Left kidney (tissue), 8 donors: ENCODE measurements around the gene PAPSS2. TPM values are rescaled to one million over a fixed set of nuclear protein-coding genes. Genes with fewer than 3 reads are reported as not detected.
"Not testable (repeated sequence)": the region's sequence is repeated elsewhere in the genome, so short reads cannot be mapped to it uniquely, and the experiment has no call there.

Experiments used
- DNase-seq: peaks from one replicate; pipeline ENCODE4 v3.0.0-alpha.2; 2013
- long read RNA-seq, 8 donors: transcript quantifications; one replicate each; lab custom pipeline, GENCODE V29; 2026
- polyA plus RNA-seq: library from polyadenylated mRNA; unstranded; fragments of 120-200 nt; gene quantifications from one replicate; pipeline ENCODE4 v1.2.1, GENCODE V29; 2013; ENCODE audit not compliant: insufficient read length

PAPSS2 gene
- 37.2 TPM for polyA plus RNA-seq
- long read RNA-seq, donor 1, partial matches to known transcripts = 0 of 2 reads
- long read RNA-seq, donor 1, other reads (novel, unspliced or antisense) = 0 of 2 reads
- long read RNA-seq, donor 2, transcript PAPSS2-201 (12 exons, 3,949 nt) = major isoform, 5 of 5 reads
- long read RNA-seq, donor 2, partial matches to known transcripts = 0 of 5 reads
- long read RNA-seq, donor 2, other reads (novel, unspliced or antisense) = 0 of 5 reads
- long read RNA-seq, donor 3, partial matches to known transcripts = 0 of 1 reads
- long read RNA-seq, donor 3, other reads (novel, unspliced or antisense) = 0 of 1 reads
- long read RNA-seq, donor 4 = 0 reads
- long read RNA-seq, donor 5, transcript PAPSS2-201 (12 exons, 3,949 nt) = major isoform, 6 of 6 reads
- long read RNA-seq, donor 5, partial matches to known transcripts = 0 of 6 reads
- long read RNA-seq, donor 5, other reads (novel, unspliced or antisense) = 0 of 6 reads
- long read RNA-seq, donor 6, transcript PAPSS2-201 (12 exons, 3,949 nt) = major isoform, 7 of 7 reads
- long read RNA-seq, donor 6, partial matches to known transcripts = 0 of 7 reads
- long read RNA-seq, donor 6, other reads (novel, unspliced or antisense) = 0 of 7 reads
- long read RNA-seq, donor 7, transcript PAPSS2-201 (12 exons, 3,949 nt) = major isoform, 9 of 9 reads
- long read RNA-seq, donor 7, partial matches to known transcripts = 0 of 9 reads
- long read RNA-seq, donor 7, other reads (novel, unspliced or antisense) = 0 of 9 reads
- long read RNA-seq, donor 8, partial matches to known transcripts = 0 of 1 reads
- long read RNA-seq, donor 8, other reads (novel, unspliced or antisense) = 0 of 1 reads

DNA sequence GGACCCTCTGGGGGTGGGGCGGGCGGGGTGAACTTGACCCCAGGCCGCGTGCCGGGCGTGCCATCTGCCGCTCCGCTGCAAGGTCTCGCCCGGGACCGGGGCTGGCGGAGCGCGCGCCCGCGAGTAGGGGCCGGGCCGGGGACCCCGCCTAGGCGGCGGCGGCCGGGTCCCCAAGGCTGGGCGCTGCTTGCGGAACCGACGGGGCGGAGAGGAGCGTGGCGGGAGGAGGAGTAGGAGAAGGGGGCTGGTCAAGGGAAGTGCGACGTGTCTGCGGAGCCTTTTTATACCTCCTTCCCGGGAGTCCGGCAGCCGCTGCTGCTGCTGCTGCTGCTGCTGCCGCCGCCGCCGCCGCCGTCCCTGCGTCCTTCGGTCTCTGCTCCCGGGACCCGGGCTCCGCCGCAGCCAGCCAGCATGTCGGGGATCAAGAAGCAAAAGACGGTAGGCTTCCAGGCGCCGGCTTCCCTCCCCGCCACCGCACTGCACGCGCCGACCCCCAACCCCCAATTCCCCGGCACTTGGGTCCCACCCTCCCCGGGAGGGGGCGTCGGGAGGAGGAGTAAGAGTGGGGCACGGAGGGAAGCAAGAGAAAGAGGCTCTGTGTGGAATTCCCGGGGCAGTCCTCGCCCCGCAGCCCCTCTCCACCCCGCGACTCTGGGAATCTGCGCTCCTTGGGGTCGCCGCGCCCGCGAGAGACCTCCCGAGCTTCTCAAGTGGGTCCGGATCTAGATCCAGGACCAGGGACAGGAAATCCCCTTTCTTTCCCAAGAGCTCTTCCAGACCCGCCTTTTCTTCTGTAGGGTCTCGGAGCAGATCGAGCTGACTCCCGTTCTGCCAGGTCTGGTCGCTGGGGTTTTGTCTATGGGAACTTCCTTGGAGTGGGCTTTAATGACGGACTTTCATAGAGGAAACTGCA is at the start of gene PAPSS2:
Gene PAPSS2, plus strand, starts transcription at position 308 of the 913 bp plus-strand sequence. Its CDS starts 104 bp downstream, at position 412.
- DNase-seq = peak; percentile 51

GRCh38 chr10:87611341-87611740 is 48.3 kb upstream of the PAPSS2 start:
- not testable (repeated sequence) for DNase-seq

- DNase-seq = no peak
Measured at GRCh38 chr10:87612115-87612514, 47.6 kb upstream of the PAPSS2 start.

DNA sequence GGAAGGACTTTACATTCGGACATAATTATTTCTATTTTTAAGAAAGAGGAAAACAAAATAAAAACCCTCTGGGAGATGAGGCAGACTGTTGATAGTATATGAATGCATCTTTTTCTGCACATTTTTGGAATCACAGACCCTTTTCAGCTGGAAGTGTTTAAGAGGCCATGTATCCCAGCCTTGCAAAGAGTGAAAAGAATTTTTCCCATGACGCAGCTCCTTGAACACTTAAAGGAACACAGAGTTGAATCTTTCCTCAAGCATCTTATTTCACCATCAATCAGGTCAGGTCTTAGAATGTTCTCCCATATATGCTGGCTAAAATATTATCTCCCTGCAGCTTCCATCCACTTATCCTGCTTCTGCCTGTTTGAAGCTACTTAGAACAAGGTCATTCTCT is 45.9 kb upstream of the PAPSS2 start:
- DNase-seq = no peak

GRCh38 chr10:87615856-87616255 is 43.8 kb upstream of the PAPSS2 start:
- DNase-seq = no peak

DNA sequence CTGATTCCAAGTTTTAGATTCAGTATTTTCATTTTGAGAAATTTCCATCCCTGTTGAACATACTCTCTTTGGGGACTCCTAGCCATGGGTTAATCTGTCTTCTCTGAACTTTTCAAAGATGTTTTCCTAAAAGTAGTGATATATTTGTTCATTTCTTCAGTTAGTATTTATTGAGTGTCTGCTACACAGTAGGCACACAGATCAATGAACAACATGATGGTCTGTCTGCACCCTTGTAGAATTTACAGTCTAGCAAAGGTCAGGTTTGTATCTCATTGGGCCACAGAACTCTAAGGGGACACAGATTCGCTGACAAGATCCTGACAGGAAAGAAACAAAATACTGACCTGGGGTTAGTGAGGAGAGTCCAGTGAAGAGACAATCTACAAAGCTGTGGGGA is 42.2 kb upstream of the PAPSS2 start:
- DNase-seq = no peak

GRCh38 chr10:87618566-87619423 is 40.9 kb upstream of the PAPSS2 start:
- no peak for DNase-seq

DNA sequence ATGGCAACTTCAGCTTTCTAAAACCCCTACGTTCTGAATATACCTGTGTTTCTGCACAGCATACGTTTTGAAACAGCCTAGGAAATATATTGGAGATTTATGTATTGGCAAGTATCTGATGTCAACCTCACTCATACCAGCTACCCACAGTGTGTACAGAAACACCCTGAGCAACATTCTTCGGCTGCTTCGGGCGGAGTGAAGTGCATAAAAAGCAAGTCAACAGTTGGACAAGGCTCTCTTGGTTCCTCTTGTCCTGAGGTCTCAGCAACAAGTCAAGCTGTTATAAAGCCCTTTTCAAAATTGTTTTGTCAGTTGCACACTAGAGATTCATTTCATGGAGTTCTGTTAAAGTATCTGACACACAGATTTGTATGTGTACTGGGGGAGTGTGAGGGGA is 40.0 kb upstream of the PAPSS2 start:
- no peak for DNase-seq

- DNase-seq = not testable (repeated sequence)
Measured at GRCh38 chr10:87621440-87621839, 38.2 kb upstream of the PAPSS2 start.

- DNase-seq = no peak
Measured at GRCh38 chr10:87622314-87623004, 37.2 kb upstream of the PAPSS2 start.

- no peak for DNase-seq
Measured at GRCh38 chr10:87623191-87623590, 36.5 kb upstream of the PAPSS2 start.

DNA sequence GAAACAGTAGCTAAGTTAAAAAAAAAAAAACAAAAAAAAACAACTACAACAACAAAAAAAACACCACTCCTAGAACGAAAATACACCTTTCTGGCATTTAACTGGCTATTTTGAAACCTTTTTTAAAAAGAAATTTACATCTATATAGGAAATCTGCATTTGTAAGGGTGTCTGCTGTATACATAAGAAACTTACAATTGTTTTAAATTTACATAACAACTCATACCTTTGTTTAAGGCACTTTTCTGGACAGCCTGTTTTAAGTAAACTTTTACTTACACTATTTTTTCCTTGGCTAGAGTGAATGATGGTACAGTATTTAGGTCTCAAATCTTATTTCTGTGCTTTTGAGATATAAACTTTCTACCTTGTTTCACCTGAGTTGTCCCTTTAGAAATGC is 34.0 kb upstream of the PAPSS2 start:
- DNase-seq = no peak

DNA sequence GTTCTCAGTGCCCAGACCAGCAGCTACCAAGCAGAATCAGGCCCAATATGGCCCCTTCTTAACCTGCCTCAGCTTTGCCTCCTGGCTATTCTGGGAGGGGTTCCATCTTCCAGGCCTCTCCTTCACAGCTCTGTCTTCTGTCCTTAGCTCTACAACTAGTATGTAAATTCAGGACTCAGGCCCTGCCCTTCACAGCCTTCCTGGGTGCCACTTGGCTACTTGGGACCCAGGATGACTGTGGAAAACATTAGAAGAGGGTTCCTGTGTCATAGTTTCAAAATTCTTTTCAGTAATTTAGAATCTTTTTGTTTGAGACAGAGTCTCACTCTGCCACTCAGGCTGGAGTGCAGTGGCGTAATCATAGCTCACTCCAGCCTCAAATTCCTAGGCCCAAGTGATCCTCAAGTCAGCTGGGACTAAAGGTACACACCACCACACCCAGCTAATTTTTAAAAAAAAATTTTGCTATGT is 33.2 kb upstream of the PAPSS2 start:
- no peak for DNase-seq

DNA sequence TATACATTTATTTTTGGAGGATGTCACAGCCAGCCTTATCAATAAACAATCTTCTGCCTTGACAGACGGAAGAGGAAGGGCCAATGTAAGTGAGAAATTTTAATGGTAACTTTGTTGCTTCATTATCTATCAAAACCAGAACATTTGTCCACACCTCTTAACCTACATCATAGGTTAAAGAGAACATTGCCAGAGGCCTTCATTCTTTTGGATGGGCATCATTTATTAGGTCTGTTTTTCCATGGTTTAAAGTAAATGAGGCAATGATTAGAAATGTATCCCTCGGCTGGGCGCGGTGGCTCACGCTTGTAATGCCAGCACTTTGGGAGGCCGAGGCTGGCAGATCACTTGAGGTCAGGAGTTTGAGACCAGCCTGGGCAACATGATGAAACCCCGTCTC is 29.5 kb upstream of the PAPSS2 start:
- no peak for DNase-seq

DNA sequence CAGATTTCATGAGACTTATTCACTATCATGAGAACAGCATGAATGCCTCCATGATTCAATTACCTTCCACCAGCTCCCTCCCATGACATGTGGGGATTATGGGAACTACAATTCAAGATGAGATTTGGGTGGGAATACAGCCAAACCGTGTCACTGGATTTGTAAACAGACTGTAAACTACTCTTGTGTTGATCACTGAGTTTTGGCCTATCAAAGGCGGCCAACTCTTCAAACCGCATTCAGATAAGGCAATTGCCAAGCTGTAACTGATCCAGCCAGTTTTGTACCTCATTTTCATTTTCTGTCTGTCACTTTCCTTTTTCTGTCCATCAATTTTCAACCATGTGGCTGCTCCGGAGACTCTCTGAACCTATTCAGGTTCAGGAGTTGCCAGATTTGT is 27.2 kb upstream of the PAPSS2 start:
- no peak for DNase-seq

DNA sequence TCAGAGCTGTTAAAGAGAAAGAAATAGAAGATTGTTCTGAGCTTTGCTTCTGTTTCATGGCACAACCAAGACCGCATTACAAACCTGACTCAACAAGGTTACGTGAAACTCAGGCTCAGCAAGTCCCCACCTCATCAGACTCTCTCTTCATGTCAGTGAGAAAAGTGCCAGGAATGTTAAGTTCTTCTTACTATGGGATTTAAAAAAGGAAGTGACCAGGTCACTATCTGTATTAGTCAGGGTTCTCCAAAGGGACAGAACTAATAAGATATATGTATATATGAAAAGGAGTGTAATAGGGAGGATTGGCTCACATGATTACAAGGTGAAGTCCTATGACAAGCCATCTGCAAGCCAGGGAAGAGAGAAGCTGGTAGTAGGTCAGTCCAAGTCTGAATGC is 25.4 kb upstream of the PAPSS2 start:
- no peak for DNase-seq

- DNase-seq = no peak
Measured at GRCh38 chr10:87635498-87636312, 24.0 kb upstream of the PAPSS2 start.

DNA sequence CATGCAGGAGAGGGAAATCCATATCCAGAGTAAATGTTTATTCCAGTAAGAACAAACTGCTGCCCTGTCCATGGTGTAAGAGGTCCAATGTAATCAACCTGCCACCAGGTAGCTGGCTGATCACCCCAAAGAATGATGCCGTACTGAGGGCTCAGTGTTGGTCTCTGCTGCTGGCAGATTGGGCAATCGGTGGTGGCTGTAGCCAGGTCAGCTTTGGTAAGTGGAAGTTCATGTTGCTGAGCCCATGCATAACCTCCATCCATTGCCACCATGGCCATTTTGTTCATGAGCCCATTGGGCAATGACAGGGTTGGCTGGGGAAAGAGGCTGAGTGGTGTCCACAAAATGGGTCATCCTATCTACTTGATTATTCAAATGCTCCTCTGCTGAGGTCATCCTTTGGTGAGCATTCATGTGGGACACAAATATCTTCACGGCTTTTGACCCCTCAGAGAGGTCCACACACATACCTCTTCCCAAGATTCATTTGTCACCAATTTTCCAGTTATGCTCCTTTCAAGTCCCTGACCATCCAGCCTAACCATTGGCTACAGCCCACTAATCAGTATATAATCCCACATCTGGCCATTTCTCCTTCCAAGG is 23.3 kb upstream of the PAPSS2 start:
- no peak for DNase-seq

GRCh38 chr10:87639493-87639892 is 20.2 kb upstream of the PAPSS2 start:
- no peak for DNase-seq
